Osteoblast (primary cell): Measurements from ENCODE around the gene CDH16. TPM values are rescaled to one million over a fixed set of nuclear protein-coding genes. Genes with fewer than 3 reads are reported as not detected.
A peak's percentile ranks its signal among the peaks of the same experiment; 100 is the strongest.

ENCODE experiments used
- DNase-seq: peaks from one replicate; pipeline ENCODE4 v3.0.0; 2011; ENCODE audit warnings: low spot score, mixed read lengths; ENCODE audit not compliant: insufficient read length; ENCODE audit errors: missing footprints
- H2AFZ ChIP-seq: 2 replicates; pipeline ENCODE4 v1.6.0; 2011; ENCODE audit warnings: mild to moderate bottlenecking, low read length
- H3K27ac ChIP-seq: 2 replicates; pipeline ENCODE4 v1.5.1; 2011; ENCODE audit warnings: mild to moderate bottlenecking, low read depth, low read length, moderate library complexity
- H3K27me3 ChIP-seq: 2 replicates; pipeline ENCODE4 v1.6.0; 2012; ENCODE audit warnings: mild to moderate bottlenecking, control low read depth, inconsistent platforms, low read length, moderate library complexity; ENCODE audit not compliant: insufficient read depth
- H3K36me3 ChIP-seq: 2 replicates; pipeline ENCODE4 v1.5.1; 2011; ENCODE audit warnings: mild to moderate bottlenecking, low read length, control low read depth, moderate library complexity; ENCODE audit not compliant: insufficient read depth
- H3K4me1 ChIP-seq: 2 replicates; pipeline ENCODE4 v1.5.1; 2011; ENCODE audit warnings: mild to moderate bottlenecking, low read length, control low read depth, moderate library complexity; ENCODE audit not compliant: insufficient read depth
- H3K4me2 ChIP-seq: 2 replicates; pipeline ENCODE4 v1.6.0; 2011; ENCODE audit warnings: mild to moderate bottlenecking, low read length; ENCODE audit not compliant: insufficient read depth
- H3K4me3 ChIP-seq: fragments of 200-600 bp; sonication (generic); 3 replicates; pipeline ENCODE4 v1.5.1; 2012; ENCODE audit warnings: mild to moderate bottlenecking, low read length, inconsistent platforms; ENCODE audit not compliant: insufficient read depth
- H3K79me2 ChIP-seq: 2 replicates; pipeline ENCODE4 v1.6.0; 2012; ENCODE audit warnings: mild to moderate bottlenecking, low read length, control low read depth, inconsistent platforms; ENCODE audit not compliant: insufficient read depth
- H3K9me3 ChIP-seq: 2 replicates; pipeline ENCODE4 v1.5.1; 2011; ENCODE audit warnings: low read depth, low read length, control low read depth
- H4K20me1 ChIP-seq: 2 replicates; pipeline ENCODE4 v1.6.0; 2012; ENCODE audit warnings: mild to moderate bottlenecking, low read length, control low read depth; ENCODE audit not compliant: insufficient read depth
- total RNA-seq: library from RNA; depleted of rRNA; stranded (reverse); fragments of >200 nt; gene quantifications from 2 replicates; pipeline ENCODE4 v1.2.3, GENCODE V29; 2012
- TF ChIP-seq, protein P1 (sequence below): IDR thresholded peaks from 2 replicates; pipeline ENCODE4 v1.5.1; 2011; ENCODE audit warnings: mild to moderate bottlenecking, low read depth, low read length, moderate library complexity; ENCODE audit errors: extremely low read depth

The CDH16 gene, protein sequence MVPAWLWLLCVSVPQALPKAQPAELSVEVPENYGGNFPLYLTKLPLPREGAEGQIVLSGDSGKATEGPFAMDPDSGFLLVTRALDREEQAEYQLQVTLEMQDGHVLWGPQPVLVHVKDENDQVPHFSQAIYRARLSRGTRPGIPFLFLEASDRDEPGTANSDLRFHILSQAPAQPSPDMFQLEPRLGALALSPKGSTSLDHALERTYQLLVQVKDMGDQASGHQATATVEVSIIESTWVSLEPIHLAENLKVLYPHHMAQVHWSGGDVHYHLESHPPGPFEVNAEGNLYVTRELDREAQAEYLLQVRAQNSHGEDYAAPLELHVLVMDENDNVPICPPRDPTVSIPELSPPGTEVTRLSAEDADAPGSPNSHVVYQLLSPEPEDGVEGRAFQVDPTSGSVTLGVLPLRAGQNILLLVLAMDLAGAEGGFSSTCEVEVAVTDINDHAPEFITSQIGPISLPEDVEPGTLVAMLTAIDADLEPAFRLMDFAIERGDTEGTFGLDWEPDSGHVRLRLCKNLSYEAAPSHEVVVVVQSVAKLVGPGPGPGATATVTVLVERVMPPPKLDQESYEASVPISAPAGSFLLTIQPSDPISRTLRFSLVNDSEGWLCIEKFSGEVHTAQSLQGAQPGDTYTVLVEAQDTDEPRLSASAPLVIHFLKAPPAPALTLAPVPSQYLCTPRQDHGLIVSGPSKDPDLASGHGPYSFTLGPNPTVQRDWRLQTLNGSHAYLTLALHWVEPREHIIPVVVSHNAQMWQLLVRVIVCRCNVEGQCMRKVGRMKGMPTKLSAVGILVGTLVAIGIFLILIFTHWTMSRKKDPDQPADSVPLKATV
- not detected in 2 replicates for total RNA-seq

DNA sequence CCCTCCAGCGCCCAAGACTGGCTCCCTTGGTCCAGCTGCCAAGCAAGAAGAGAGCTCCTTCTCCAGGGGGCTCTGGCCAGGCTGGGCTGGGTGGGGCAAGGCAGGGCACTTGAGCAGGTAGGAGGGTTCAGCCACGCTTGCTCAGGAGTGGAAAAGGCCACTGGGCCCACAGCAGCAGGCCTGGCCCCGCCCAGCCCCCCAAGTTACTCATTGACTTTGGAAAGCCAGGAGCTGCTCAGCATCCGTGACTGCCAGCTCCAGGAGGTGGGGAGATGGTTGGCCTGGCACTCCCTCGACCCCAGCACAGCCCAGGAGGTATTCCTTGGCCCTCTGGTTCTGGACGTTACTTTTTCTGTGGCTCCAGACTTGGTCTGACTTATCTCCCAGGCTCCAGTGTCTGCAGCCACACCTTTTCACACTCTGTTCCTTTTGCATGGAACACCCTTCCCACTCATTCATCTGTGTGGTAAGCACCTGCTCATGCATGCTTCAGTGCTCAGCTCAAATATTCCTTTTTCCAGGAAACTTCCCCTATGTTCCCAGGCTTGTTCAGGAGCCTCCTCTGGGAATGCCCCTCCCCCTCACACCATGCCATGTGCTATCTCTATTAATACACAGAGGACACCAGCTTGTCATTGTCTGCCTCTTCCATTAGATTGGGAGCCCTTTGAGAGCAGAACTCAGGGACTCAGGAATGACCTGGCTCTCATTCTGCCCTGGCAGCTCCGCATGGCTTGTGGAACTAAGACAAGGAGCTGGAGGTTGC lies at the start of gene CDH16:
Gene CDH16, minus strand, starts transcription at position 83 of the 766 bp plus-strand sequence. CDS start 820 bp downstream, outside the sequence.
- DNase-seq = peak; percentile 77
- Histone ChIP-seq H3K27ac (no peak within 1 kb of the TSS), H3K4me1 (peaks cover 10% of the 10 kb centered on the region), H3K4me3 (no peak within 1 kb of the TSS), H3K9me3 (no peaks in the 10 kb centered on the region), H3K36me3 (no peaks in the 10 kb centered on the region), H2AFZ (no peak within 1 kb of the TSS), H3K4me2 (no peak within 1 kb of the TSS), H4K20me1 (no peaks in the 10 kb centered on the region), H3K79me2 (no peaks in the 10 kb centered on the region), H3K27me3 (peaks cover 41% of the 10 kb centered on the region)
- TF ChIP-seq, protein P1, sequence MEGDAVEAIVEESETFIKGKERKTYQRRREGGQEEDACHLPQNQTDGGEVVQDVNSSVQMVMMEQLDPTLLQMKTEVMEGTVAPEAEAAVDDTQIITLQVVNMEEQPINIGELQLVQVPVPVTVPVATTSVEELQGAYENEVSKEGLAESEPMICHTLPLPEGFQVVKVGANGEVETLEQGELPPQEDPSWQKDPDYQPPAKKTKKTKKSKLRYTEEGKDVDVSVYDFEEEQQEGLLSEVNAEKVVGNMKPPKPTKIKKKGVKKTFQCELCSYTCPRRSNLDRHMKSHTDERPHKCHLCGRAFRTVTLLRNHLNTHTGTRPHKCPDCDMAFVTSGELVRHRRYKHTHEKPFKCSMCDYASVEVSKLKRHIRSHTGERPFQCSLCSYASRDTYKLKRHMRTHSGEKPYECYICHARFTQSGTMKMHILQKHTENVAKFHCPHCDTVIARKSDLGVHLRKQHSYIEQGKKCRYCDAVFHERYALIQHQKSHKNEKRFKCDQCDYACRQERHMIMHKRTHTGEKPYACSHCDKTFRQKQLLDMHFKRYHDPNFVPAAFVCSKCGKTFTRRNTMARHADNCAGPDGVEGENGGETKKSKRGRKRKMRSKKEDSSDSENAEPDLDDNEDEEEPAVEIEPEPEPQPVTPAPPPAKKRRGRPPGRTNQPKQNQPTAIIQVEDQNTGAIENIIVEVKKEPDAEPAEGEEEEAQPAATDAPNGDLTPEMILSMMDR = no peak

DNA sequence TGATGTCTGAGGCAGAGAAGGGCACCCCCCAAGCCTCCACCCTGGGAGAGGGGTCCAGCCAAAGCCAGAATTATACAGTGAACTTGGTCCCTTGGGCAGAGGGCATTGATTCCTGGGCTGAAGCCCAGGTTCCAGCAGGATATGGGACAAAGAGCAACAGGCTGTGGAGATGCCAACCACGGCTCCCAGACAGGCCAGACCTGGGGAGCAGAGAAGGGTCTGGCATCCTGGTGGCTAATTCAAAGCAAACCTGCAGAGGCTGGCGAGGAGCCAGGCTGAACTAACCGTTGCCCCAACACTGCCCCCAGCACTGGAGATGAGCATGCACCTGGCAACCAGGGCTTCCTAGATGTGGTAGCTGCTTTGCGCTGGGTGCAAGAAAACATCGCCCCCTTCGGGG lies 45.4 kb upstream of the CDH16 start:
- no peaks in the 10 kb centered on the region for H3K9me3 ChIP-seq
- TF ChIP-seq, protein P1 = no peak
- DNase-seq = no peak
- H2AFZ ChIP-seq = no peak overlapping the region
- H4K20me1 ChIP-seq = no peaks in the 10 kb centered on the region
- no peak overlapping the region for H3K4me3 ChIP-seq
- H3K27ac ChIP-seq = no peak overlapping the region
- H3K27me3 ChIP-seq = peaks cover 9% of the 10 kb centered on the region
- H3K4me2 ChIP-seq = no peak overlapping the region
- peaks cover 4% of the 10 kb centered on the region for H3K4me1 ChIP-seq
- H3K79me2 ChIP-seq = no peaks in the 10 kb centered on the region
- H3K36me3 ChIP-seq = no peaks in the 10 kb centered on the region

DNA sequence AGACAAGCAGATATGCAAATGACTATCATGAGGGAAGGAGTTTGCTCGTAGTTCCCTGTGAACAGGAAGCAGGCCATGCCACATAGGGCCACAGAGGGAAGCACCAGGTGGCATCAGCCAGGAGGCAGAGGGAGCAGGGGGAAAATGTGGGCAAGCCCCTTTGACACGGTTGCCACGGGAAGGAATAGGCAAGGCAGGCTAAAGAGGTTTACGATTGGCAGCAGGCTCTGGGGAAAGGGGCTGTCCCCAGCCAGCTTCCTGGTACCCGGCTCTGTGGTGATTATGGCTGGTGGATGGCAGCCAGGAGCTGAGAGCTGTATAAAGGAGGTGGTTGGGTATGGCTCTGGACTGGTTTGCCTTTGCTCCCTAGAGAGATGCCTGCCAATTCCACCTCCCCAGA lies 43.2 kb upstream of the CDH16 start:
- H3K36me3 ChIP-seq = no peaks in the 10 kb centered on the region
- TF ChIP-seq, protein P1 = no peak
- H4K20me1 ChIP-seq = no peaks in the 10 kb centered on the region
- no peak overlapping the region for H3K27ac ChIP-seq
- H3K9me3 ChIP-seq = no peaks in the 10 kb centered on the region
- no peak for DNase-seq
- peaks cover 14% of the 10 kb centered on the region for H3K27me3 ChIP-seq
- H2AFZ ChIP-seq = no peak overlapping the region
- no peaks in the 10 kb centered on the region for H3K79me2 ChIP-seq
- H3K4me1 ChIP-seq = peaks cover 4% of the 10 kb centered on the region
- no peak overlapping the region for H3K4me3 ChIP-seq
- no peak overlapping the region for H3K4me2 ChIP-seq
